Non-pigmented ciliary epithelial cell (primary cell): ENCODE measurements around the gene OR5C1.
"Not testable (repeated sequence)": the region's sequence is repeated elsewhere in the genome, so short reads cannot be mapped to it uniquely, and the experiment has no call there.

Experiments used
- DNase-seq: peaks from one replicate; pipeline ENCODE4 v3.0.0-alpha.2; 2010; ENCODE audit warnings: low read depth

OR5C1 gene

GRCh38 chr9:122810306-122810946, 21.7 kb downstream of the OR5C1 start:
- no peak for DNase-seq

GRCh38 chr9:122812736-122813135, 24.0 kb downstream of the OR5C1 start:
- DNase-seq = no peak

GRCh38 chr9:122814545-122814944, 25.8 kb downstream of the OR5C1 start:
- no peak for DNase-seq

- DNase-seq = no peak
Observed at GRCh38 chr9:122815544-122815943, 26.8 kb downstream of the OR5C1 start.

- DNase-seq = no peak
Observed at GRCh38 chr9:122816163-122816867, 27.6 kb downstream of the OR5C1 start.

GRCh38 chr9:122819326-122819725, 30.6 kb downstream of the OR5C1 start:
- no peak for DNase-seq

- no peak for DNase-seq
Observed at GRCh38 chr9:122819791-122820489, 31.2 kb downstream of the OR5C1 start.

GRCh38 chr9:122820490-122820845, 31.7 kb downstream of the OR5C1 start:
- DNase-seq = no peak

- DNase-seq = no peak
Observed at GRCh38 chr9:122821278-122821943, 32.7 kb downstream of the OR5C1 start.

- DNase-seq = no peak
Observed at GRCh38 chr9:122822056-122822455, 33.3 kb downstream of the OR5C1 start.

- no peak for DNase-seq
Observed at GRCh38 chr9:122822938-122823337, 34.2 kb downstream of the OR5C1 start.

- DNase-seq = no peak
Observed at GRCh38 chr9:122827761-122828093, 39.0 kb downstream of the OR5C1 start.

- not testable (repeated sequence) for DNase-seq
Observed at GRCh38 chr9:122828965-122829284, 40.2 kb downstream of the OR5C1 start.

- DNase-seq = no peak
Observed at GRCh38 chr9:122832194-122832593, 43.5 kb downstream of the OR5C1 start.

- DNase-seq = no peak
Observed at GRCh38 chr9:122835313-122835731, 46.6 kb downstream of the OR5C1 start.

GRCh38 chr9:122837266-122837850, 48.6 kb downstream of the OR5C1 start:
- no peak for DNase-seq

- DNase-seq = not testable (repeated sequence)
Observed at GRCh38 chr9:122838441-122838840, 49.7 kb downstream of the OR5C1 start.
